Ovary (tissue), 9 donors: Measurements from ENCODE around the gene ARMH3. TPM values are rescaled to one million over a fixed set of nuclear protein-coding genes. Genes with fewer than 3 reads are reported as not detected.

Experiments
- DNase-seq, 5 donors: peaks; one replicate each; pipeline ENCODE4 v3.0.0-alpha.2; 2019 to 2020
- H3K27ac ChIP-seq, 2 donors: fragments of 200-600 bp; one replicate each; pipeline versions ENCODE4 v1.5.1 to v1.8.0; 2019 to 2022
- H3K27me3 ChIP-seq: fragments of 200-600 bp; one replicate; pipeline ENCODE4 v1.8.0; 2022
- H3K36me3 ChIP-seq: fragments of 200-600 bp; sonication (generic); one replicate; pipeline ENCODE4 v1.5.1; 2019
- H3K4me1 ChIP-seq: one replicate; pipeline ENCODE4 v1.8.1; 2013; ENCODE audit warnings: mild to moderate bottlenecking, moderate library complexity; ENCODE audit not compliant: insufficient read depth
- H3K4me3 ChIP-seq: fragments of 200-600 bp; sonication (generic); one replicate; pipeline ENCODE4 v1.5.1; 2017
- H3K9me3 ChIP-seq, 2 donors: fragments of 200-600 bp in 1 of 2; sonication (generic) in 1 of 2; one replicate each; pipeline versions ENCODE4 v1.5.1 to v1.8.1; 2013 to 2019; ENCODE audit warnings: mild to moderate bottlenecking in 1 of 2, moderate library complexity in 1 of 2
- EP300 ChIP-seq: sonication (generic); formaldehyde crosslinking; IDR thresholded peaks from one replicate; pipeline ENCODE4 v1.6.1; 2017; ENCODE audit warnings: antibody characterized with exemption
- POLR2A ChIP-seq: fragments of 450-650 bp; IDR thresholded peaks from one replicate; pipeline ENCODE4 v1.6.1; 2017; ENCODE audit warnings: antibody characterized with exemption, mild to moderate bottlenecking, moderate library complexity
- WGBS, 3 donors: extraction: QIAGEN DNeasy Blood & Tissue Kit in 1 of 3; methylation state at CpG; one replicate each; pipeline versions ENCODE4 v1.1.5 to v1.1.7; 2013 to 2017; 5-methylcytosine and 5-hydroxymethylcytosine counted together
- intact Hi-C, 4 donors: fragments of 100-400 bp; cut with DNase I; formaldehyde crosslinking; loops; one replicate each; pipeline versions ENCODE4 v1.11.0 to v1.15.1; 2022 to 2023
- polyA plus RNA-seq, 2 donors: library from polyadenylated mRNA; stranded (reverse); fragments of 200-250 nt in 1 of 2; fragments of 350-450 nt in 1 of 2; fragmentation: Illumina TruSeq in 1 of 2; extraction: RNeasy Lipid Tissue Mini Kit (QIAGEN cat#74804) in 1 of 2; gene quantifications; one replicate each; pipeline ENCODE4 v1.2.3, GENCODE V29; 2013 to 2014
- small RNA-seq: library from RNA; depleted of rRNA; stranded (forward); fragments of <200 nt; gene quantifications from one replicate; pipeline ENCODE3, GENCODE V24; 2016
- total RNA-seq, 7 donors: library from RNA; depleted of rRNA in 2 of 7; stranded (reverse); fragments of >200 nt in 2 of 7; fragmentation: NEBNext Ultra II Directional in 3 of 7; extraction: Animal tissue kit (Norgen Biotek cat#: 25700) in 3 of 7; gene quantifications; one replicate each; pipeline versions ENCODE4 v1.1.0 to v1.2.4, GENCODE V29; 2016 to 2023
- TF ChIP-seq, protein P1 (sequence below), 3 donors: fragments of 450-650 bp in 2 of 3; fragments of 200-600 bp in 1 of 3; IDR thresholded peaks; one replicate each; pipeline versions ENCODE4 v1.5.1 to v1.8.0; 2016 to 2022; ENCODE audit warnings: antibody characterized with exemption in 3 of 3, mild to moderate bottlenecking in 1 of 3
- donor health status: DM: no; HTN: no; CAD: no; lungs with moderate emphysema.
- donor health status: DM: no; HTN: no; CAD: no.
- donor health status: Bipolar disorder and iron deficiency.
- donor health status: DM: yes; HTN: yes; CAD: no.
- donor health status: DM: no; HTN: no; CAD: no.
- donor health status: DM: yes; HTN: yes; CAD: no.

Gene ARMH3
- total and polyA plus RNA-seq, 9 donors = 9.1 to 24.2 (median 18.1) TPM

DNA sequence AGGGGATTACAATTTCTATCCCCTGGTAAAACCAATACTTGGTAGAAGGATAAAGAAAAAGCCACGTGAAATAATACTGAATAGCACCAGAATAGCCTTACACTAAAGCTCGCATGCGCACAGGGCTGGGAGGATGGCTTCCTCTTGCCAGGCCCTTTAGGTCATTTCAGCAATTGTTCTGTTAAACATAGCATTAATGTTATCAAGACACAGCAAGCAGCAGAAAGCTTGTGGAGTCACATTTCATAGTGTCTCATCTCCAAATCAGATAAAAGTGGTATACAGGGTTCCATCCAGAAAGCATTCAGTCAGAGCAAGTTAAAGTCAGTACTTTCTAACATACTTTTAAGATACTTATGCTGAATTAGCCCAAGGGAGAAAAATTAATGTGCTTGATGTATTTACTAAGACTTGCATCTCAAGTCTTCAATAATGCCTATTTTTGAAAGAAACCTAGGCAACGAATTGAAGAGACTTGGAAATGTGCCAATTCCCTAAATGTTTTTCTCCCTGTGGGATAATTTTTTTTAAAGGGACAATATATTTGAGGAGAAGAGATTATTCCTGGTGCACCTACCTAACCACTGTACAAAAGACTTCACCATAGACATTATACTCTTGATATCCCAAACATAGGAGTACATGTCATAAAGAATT is 258.4 kb downstream of the ARMH3 start:
- Histone ChIP-seq H3K9me3 (no peaks in the 10 kb centered on the region), H3K36me3 (no peaks in the 10 kb centered on the region), H3K27ac (no peak overlapping the region), H3K4me3 (no peak overlapping the region), H3K27me3 (no peaks in the 10 kb centered on the region), H3K4me1 (no peaks in the 10 kb centered on the region)
- intact Hi-C loops = no loop called here
- DNase-seq = no peak
- WGBS, 3 donors = 65 to 69% (median 67%) methylated on average over 4 of the region's 4 CpGs
- no peak for TF ChIP-seq EP300
- no peak for TF ChIP-seq POLR2A
- TF ChIP-seq, protein P1, sequence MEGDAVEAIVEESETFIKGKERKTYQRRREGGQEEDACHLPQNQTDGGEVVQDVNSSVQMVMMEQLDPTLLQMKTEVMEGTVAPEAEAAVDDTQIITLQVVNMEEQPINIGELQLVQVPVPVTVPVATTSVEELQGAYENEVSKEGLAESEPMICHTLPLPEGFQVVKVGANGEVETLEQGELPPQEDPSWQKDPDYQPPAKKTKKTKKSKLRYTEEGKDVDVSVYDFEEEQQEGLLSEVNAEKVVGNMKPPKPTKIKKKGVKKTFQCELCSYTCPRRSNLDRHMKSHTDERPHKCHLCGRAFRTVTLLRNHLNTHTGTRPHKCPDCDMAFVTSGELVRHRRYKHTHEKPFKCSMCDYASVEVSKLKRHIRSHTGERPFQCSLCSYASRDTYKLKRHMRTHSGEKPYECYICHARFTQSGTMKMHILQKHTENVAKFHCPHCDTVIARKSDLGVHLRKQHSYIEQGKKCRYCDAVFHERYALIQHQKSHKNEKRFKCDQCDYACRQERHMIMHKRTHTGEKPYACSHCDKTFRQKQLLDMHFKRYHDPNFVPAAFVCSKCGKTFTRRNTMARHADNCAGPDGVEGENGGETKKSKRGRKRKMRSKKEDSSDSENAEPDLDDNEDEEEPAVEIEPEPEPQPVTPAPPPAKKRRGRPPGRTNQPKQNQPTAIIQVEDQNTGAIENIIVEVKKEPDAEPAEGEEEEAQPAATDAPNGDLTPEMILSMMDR (IDR thresholded peaks at IDR 0.05) = no peak

Small RNAs within 50 kb of the gene (small RNA-seq; reads per million reads assigned to genes)
- gene AL500527.1 (not detected), gene AL500527.2 (not detected), gene RF00017 (not detected), gene RF00019 (not detected)

Other genes with a start within 250 kb of the ARMH3 start
- gene OGA, start 237.7 kb downstream of the ARMH3 start, total RNA-seq = 100 to 1,000 TPM in 5 of 7 donors, 10 to 100 TPM in 2; 85.3 to 134 (median 103) TPM
- gene OGA, start 237.7 kb downstream of the ARMH3 start, polyA plus RNA-seq = 10 to 100 TPM; 58.9 to 83.7 TPM
- gene KCNIP2, start 212.4 kb downstream of the ARMH3 start, total RNA-seq = 1 to 10 TPM; 1.8 to 8.9 (median 6.8) TPM
- 1 to 10 TPM; 3.6 to 3.7 TPM for gene KCNIP2, start 212.4 kb downstream of the ARMH3 start, polyA plus RNA-seq
- 10 to 100 TPM; 14.4 to 20.9 (median 16.9) TPM for gene HPS6, start 9.2 kb upstream of the ARMH3 start, total RNA-seq
- gene HPS6, start 9.2 kb upstream of the ARMH3 start, polyA plus RNA-seq = 1 to 10 TPM; 2.6 to 7.6 TPM
- gene LDB1, start 64.2 kb upstream of the ARMH3 start, total RNA-seq = 100 to 1,000 TPM in 4 of 7 donors, 10 to 100 TPM in 3; 59.0 to 141 (median 113) TPM
- gene LDB1, start 64.2 kb upstream of the ARMH3 start, polyA plus RNA-seq = 10 to 100 TPM; 72.0 to 93.2 TPM
- gene PPRC1, start 76.9 kb upstream of the ARMH3 start, total RNA-seq = 10 to 100 TPM; 11.8 to 68.7 (median 44.5) TPM
- 10 to 100 TPM; 17.4 to 18.1 TPM for gene PPRC1, start 76.9 kb upstream of the ARMH3 start, polyA plus RNA-seq
- 10 to 100 TPM; 32.7 to 68.1 (median 50.2) TPM for gene NOLC1, start 96.2 kb upstream of the ARMH3 start, total RNA-seq
- 10 to 100 TPM; 32.0 to 88.8 TPM for gene NOLC1, start 96.2 kb upstream of the ARMH3 start, polyA plus RNA-seq
- gene ELOVL3, start 170.1 kb upstream of the ARMH3 start, total RNA-seq = not detected
- 1 to 10 TPM in 1 of 2 donors, under 1 TPM in 1; 0.08 to 1.0 TPM for gene ELOVL3, start 170.1 kb upstream of the ARMH3 start, polyA plus RNA-seq
- gene PITX3, start 185.3 kb upstream of the ARMH3 start, total RNA-seq = not detected
- gene PITX3, start 185.3 kb upstream of the ARMH3 start, polyA plus RNA-seq = not detected
- gene GBF1, start 189.4 kb upstream of the ARMH3 start, total RNA-seq = 10 to 100 TPM; 14.1 to 43.2 (median 34.4) TPM
- gene GBF1, start 189.4 kb upstream of the ARMH3 start, polyA plus RNA-seq = 10 to 100 TPM; 13.2 to 34.6 TPM